Brain microvascular endothelial cell (primary cell): ENCODE data around the gene TRABD2B.

Source experiments
- DNase-seq: peaks from one replicate; pipeline ENCODE4 v3.0.0-alpha.2; 2020
- H3K27ac ChIP-seq: fragments of 250-450 bp; sonication (Bioruptor Pico); 2 replicates; pipeline ENCODE4 v1.5.1; 2020; ENCODE audit warnings: mild to moderate bottlenecking, moderate library complexity
- H3K27me3 ChIP-seq: fragments of 250-450 bp; sonication (Bioruptor Pico); replicated peaks from 2 replicates; pipeline ENCODE4 v1.5.1; 2020; ENCODE audit warnings: mild to moderate bottlenecking
- H3K36me3 ChIP-seq: fragments of 250-450 bp; sonication (Bioruptor Pico); replicated peaks from 2 replicates; pipeline ENCODE4 v1.5.1; 2020; ENCODE audit warnings: mild to moderate bottlenecking
- H3K4me3 ChIP-seq: 2 replicates; pipeline ENCODE4 v1.5.1; 2011; ENCODE audit warnings: low read depth, mild to moderate bottlenecking, control low read depth, low read length, moderate library complexity
- in situ Hi-C: cut with HindIII; loops from 2 replicates; pipeline ENCODE4 v1.10.0; 2017; ENCODE audit warnings: low sequenced_read_pairs, low pct_ligation_motif_present
- TF ChIP-seq, protein P1 (sequence below): IDR thresholded peaks from 2 replicates; pipeline ENCODE4 v1.5.1; 2011; ENCODE audit warnings: low read depth, mild to moderate bottlenecking, moderate library complexity, low read length, control low read depth, inconsistent platforms; ENCODE audit errors: missing control alignments

Gene TRABD2B

DNA sequence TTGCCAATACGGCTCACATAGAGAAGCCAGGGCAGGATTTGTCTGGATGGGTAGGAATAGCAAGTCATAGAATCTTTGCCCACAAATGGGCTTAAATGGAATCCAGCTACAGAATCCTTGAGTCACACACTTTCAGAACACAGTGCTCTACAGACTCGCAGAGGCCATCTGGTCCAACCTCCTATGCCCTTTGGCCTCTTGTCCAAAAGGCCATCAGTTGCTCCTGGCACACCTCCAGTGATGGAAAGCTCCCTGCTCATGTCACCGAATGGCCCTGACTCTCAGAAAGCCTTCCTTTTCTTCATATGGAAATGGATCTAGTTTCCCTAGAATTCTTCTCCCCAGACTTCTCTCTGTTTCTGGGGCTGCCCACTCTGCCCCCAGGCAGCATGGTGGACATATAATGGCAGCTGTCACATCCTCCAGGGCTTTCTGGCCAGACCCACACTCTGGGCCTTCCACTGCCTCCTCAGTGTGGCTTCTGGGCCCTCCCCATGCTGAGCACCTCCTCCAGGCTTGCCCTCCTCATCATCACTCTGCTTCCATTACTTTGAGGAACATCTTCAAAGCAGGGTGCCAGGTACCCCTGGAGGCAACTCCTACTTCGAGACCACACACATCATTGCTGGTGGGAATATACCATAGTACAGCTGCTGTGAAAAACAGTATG lies 33.6 kb upstream of the TRABD2B start:
- no peaks in the 10 kb centered on the region for H3K27me3 ChIP-seq
- DNase-seq, result no peak
- in situ Hi-C loops, result no loop called here
- H3K27ac ChIP-seq, result no peak overlapping the region
- H3K36me3 ChIP-seq, result no peaks in the 10 kb centered on the region
- H3K4me3 ChIP-seq, result no peak overlapping the region
- TF ChIP-seq, protein P1, sequence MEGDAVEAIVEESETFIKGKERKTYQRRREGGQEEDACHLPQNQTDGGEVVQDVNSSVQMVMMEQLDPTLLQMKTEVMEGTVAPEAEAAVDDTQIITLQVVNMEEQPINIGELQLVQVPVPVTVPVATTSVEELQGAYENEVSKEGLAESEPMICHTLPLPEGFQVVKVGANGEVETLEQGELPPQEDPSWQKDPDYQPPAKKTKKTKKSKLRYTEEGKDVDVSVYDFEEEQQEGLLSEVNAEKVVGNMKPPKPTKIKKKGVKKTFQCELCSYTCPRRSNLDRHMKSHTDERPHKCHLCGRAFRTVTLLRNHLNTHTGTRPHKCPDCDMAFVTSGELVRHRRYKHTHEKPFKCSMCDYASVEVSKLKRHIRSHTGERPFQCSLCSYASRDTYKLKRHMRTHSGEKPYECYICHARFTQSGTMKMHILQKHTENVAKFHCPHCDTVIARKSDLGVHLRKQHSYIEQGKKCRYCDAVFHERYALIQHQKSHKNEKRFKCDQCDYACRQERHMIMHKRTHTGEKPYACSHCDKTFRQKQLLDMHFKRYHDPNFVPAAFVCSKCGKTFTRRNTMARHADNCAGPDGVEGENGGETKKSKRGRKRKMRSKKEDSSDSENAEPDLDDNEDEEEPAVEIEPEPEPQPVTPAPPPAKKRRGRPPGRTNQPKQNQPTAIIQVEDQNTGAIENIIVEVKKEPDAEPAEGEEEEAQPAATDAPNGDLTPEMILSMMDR, result no peak

DNA sequence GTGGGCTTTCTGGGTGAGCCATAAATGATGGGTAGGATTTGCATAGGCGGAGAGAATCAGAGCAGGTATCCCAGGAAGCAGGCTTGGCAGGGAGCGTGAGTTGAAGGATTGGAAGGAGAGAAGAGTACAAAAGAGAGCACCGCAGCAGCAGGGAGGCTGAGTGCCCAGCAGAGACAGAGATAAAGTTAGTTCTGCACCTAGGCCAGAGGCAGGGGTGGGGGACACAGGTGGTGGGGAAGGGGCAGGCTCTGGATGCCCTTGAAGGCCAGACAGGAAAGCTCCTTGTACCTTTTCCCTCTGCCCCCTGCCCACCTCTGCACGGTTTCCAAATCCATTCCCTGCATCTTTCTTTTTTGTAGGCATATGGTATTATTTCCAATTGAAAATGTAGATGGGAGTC lies 33.0 kb upstream of the TRABD2B start:
- H3K27me3 ChIP-seq, result no peaks in the 10 kb centered on the region
- in situ Hi-C loops, result no loop called here

DNA sequence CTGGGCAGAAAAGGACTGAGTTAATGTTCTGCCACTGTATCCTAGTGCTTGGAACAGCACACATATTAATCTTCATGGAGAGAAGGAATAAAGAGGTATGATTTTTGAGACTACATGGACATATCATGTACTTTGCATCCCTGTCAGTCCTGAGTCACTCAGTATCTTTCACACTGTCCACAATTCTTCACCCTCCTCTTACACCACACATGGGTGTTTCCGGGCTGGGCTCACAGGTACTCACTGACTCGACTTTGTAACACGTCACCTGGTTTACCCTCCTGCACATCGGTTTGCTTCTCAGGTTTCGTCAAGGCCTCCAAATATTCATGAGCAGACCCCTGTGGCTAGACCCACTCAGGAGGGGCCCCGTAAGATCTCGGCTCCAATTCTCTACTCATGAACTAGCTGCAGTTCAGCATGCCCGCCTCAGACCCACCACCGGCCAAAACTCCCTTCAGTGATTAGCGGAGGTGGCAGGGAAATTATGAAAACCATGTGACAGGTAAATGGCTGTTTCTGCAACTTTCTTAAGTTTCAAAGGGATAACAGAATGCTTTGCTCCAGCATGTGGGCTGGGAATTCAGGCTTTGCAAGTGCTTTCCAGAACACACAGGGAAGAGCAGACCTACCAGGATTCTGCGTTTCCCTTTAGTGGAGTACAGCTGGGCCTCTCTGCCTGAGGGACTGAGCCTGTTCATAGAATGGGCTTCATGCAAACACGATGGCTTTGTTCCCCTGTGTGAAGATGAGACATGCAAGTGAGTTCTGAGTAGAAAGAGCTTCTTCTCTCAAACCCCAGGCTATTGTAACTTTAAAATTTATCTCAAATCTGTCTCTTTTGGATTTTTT lies 31.3 kb upstream of the TRABD2B start:
- no peaks in the 10 kb centered on the region for H3K36me3 ChIP-seq
- TF ChIP-seq, protein P1, result no peak
- in situ Hi-C loops, result no loop called here
- DNase-seq, result no peak
- no peaks in the 10 kb centered on the region for H3K27me3 ChIP-seq
- H3K4me3 ChIP-seq, result no peak overlapping the region
- H3K27ac ChIP-seq, result no peak overlapping the region

More for the DNA sequence above, 33.0 kb upstream of the TRABD2B start:
- no peak for DNase-seq
- Histone ChIP-seq H3K27ac (no peak overlapping the region), H3K36me3 (no peaks in the 10 kb centered on the region), H3K4me3 (no peak overlapping the region)
- TF ChIP-seq, protein P1, result no peak

DNA sequence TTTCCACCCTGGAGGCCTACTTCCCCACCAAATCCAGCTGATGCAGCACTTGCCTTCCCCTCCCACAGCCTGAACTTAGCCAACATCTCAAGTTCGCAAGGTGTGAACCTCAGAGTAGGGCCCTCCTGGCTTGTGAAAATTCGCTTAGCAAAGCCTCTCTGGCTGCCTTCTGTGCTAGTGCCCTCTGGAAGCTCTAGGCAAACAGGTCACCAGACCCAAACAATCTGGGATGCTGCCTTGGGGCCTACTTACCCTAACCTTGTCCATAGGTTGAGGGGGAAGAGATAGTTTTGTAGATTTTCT lies 30.3 kb upstream of the TRABD2B start:
- no peak for DNase-seq
- no peak overlapping the region for H3K27ac ChIP-seq
- in situ Hi-C loops, result no loop called here

DNA sequence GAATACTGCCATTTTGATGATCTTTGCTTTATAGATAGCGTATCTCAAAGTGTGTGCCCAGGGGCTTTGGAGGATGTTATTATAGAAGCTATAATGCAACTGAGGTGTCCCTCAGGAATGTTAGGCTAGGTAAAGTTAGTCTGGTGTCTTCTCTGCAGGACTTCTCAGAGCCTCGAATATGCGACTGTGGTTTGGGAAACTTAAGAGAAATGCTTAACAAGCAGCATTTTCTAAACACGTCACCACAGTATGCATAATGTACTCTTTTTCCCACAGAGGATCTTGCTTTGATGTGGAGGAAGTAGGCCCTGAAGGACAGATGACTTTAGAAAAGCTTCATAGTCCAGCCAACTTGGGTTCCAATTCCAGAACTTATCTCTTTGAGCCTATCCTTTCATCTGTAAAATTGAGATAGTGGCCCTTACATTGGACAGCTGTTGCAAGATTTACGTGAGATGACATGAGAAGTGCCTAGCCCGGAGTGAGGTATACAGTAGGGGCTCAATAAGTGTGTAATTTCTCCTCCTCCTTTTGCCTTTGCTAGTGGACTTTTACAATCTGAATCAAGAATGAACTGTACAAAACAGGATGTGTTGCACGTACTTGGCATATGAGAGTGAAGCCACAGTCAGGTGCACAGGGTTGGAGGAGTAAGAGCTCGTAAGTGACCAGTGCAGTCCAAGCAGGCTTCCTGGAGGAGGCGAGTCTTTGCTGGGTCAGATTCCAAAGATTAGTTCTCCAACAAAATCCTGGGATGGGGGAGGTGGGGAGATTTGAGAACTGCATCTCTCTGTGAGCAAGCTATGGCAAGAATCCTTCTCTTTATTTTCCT lies 29.7 kb upstream of the TRABD2B start:
- no peak overlapping the region for H3K4me3 ChIP-seq
- TF ChIP-seq, protein P1, result no peak
- no peaks in the 10 kb centered on the region for H3K36me3 ChIP-seq
- no peaks in the 10 kb centered on the region for H3K27me3 ChIP-seq
- H3K27ac ChIP-seq, result no peak overlapping the region
- DNase-seq, result no peak
- in situ Hi-C loops, result no loop called here

More for the DNA sequence above, 30.3 kb upstream of the TRABD2B start:
- Histone ChIP-seq H3K4me3 (no peak overlapping the region), H3K27me3 (no peaks in the 10 kb centered on the region), H3K36me3 (no peaks in the 10 kb centered on the region)
- TF ChIP-seq, protein P1, result no peak
